OCI-M1 (cell line): ENCODE results near the gene GPAT2.
"Not testable (repeated sequence)": the region's sequence is repeated elsewhere in the genome, so short reads cannot be mapped to it uniquely, and the experiment has no call there.

Experiments
- DNase-seq: peaks from one replicate; lab custom pipeline; 2025; lab: John Stamatoyannopoulos, UW

GPAT2 gene

GRCh38 chr2:96022701-96023447, 11.8 kb downstream of the GPAT2 start:
- DNase-seq = not testable (repeated sequence)

- not testable (repeated sequence) for DNase-seq
Measured at GRCh38 chr2:96022126-96022525, 12.6 kb downstream of the GPAT2 start.

- DNase-seq = not testable (repeated sequence)
Measured at GRCh38 chr2:96021142-96021541, 13.6 kb downstream of the GPAT2 start.

- not testable (repeated sequence) for DNase-seq
Measured at GRCh38 chr2:96019909-96020590, 14.7 kb downstream of the GPAT2 start.

GRCh38 chr2:96016321-96016720, 18.4 kb downstream of the GPAT2 start:
- DNase-seq = not testable (repeated sequence)

- DNase-seq = not testable (repeated sequence)
Measured at GRCh38 chr2:96012792-96013264, 21.9 kb downstream of the GPAT2 start.

- not testable (repeated sequence) for DNase-seq
Measured at GRCh38 chr2:96012086-96012791, 22.5 kb downstream of the GPAT2 start.

- not testable (repeated sequence) for DNase-seq
Measured at GRCh38 chr2:96011129-96011455, 23.6 kb downstream of the GPAT2 start.

GRCh38 chr2:96010320-96011128, 24.2 kb downstream of the GPAT2 start:
- DNase-seq = not testable (repeated sequence)

GRCh38 chr2:96009833-96010232, 24.9 kb downstream of the GPAT2 start:
- not testable (repeated sequence) for DNase-seq

GRCh38 chr2:96008051-96008450, 26.7 kb downstream of the GPAT2 start:
- DNase-seq = not testable (repeated sequence)

GRCh38 chr2:96006248-96006647, 28.5 kb downstream of the GPAT2 start:
- not testable (repeated sequence) for DNase-seq

GRCh38 chr2:95992520-95993272, 42.0 kb downstream of the GPAT2 start:
- DNase-seq = not testable (repeated sequence)

GRCh38 chr2:95992102-95992501, 42.6 kb downstream of the GPAT2 start:
- not testable (repeated sequence) for DNase-seq

- DNase-seq = not testable (repeated sequence)
Measured at GRCh38 chr2:95991351-95992094, 43.2 kb downstream of the GPAT2 start, which contains the start of gene ANKRD36C. Gene ANKRD36C (minus strand): TSS chr2:95991824. CDS start chr2:95991708, 116 bp downstream.

- DNase-seq = not testable (repeated sequence)
Measured at GRCh38 chr2:95990884-95991283, 43.8 kb downstream of the GPAT2 start.
